GM12878 (cell line): ENCODE results near the gene CDC6. TPM values are rescaled to one million over a fixed set of nuclear protein-coding genes. Genes with fewer than 3 reads are reported as not detected.

Experiments used
- ATF7 ChIP-seq: fragments of 450-650 bp; IDR thresholded peaks from 2 replicates; pipeline ENCODE4 v1.6.1; 2016; ENCODE audit warnings: low read depth, mild to moderate bottlenecking
- BCL11A ChIP-seq: IDR thresholded peaks from 2 replicates; pipeline ENCODE4 v1.6.1; 2011; ENCODE audit warnings: low read depth, low read length
- BHLHE40 ChIP-seq, 2 experiments: fragments of 450-650 bp in 1 of 2; IDR thresholded peaks; 2 replicates each; pipeline ENCODE4 v1.6.1; 2011 to 2017; ENCODE audit warnings: low read depth in 2 of 2, borderline replicate concordance in 1 of 2, improper control_type of control experiment in 1 of 2, low read length in 1 of 2, mild to moderate bottlenecking in 1 of 2
- BMI1 ChIP-seq: fragments of 450-650 bp; IDR thresholded peaks from 2 replicates; pipeline ENCODE4 v1.6.1; 2016; ENCODE audit warnings: mild to moderate bottlenecking, moderate library complexity, borderline replicate concordance
- CBFB ChIP-seq: IDR thresholded peaks from 2 replicates; pipeline ENCODE4 v1.6.1; 2016; ENCODE audit warnings: antibody characterized with exemption, low read depth
- DPF2 ChIP-seq: fragments of 450-650 bp; IDR thresholded peaks from 2 replicates; pipeline ENCODE4 v1.6.1; 2017; ENCODE audit warnings: mild to moderate bottlenecking
- ELK1 ChIP-seq: IDR thresholded peaks from 2 replicates; pipeline ENCODE4 v1.6.1; 2012; ENCODE audit warnings: low read depth, low read length, improper control_type of control experiment
- ESRRA ChIP-seq: IDR thresholded peaks from 2 replicates; pipeline ENCODE4 v1.6.1; 2012; ENCODE audit warnings: mild to moderate bottlenecking, low read length, improper control_type of control experiment
- ETV6 ChIP-seq, 2 experiments: fragments of 450-650 bp in 1 of 2; IDR thresholded peaks in 1 of 2; conservative IDR thresholded peaks in 1 of 2; 2 replicates each; pipeline ENCODE4 v1.6.1; 2014; ENCODE audit warnings: antibody characterized with exemption in 1 of 2, borderline replicate concordance in 1 of 2, low read depth in 1 of 2, mild to moderate bottlenecking in 1 of 2, moderate library complexity in 1 of 2
- EZH2 ChIP-seq: IDR thresholded peaks from 2 replicates; pipeline ENCODE4 v1.6.1; 2012; ENCODE audit warnings: low read depth, mild to moderate bottlenecking, control low read depth, inconsistent platforms, low read length, borderline replicate concordance; ENCODE audit not compliant: control insufficient read depth
- IKZF1 ChIP-seq: fragments of 450-650 bp; conservative IDR thresholded peaks from 2 replicates; pipeline ENCODE4 v1.6.1; 2017; ENCODE audit warnings: antibody characterized with exemption, mild to moderate bottlenecking
- IKZF2 ChIP-seq, 2 experiments: fragments of 450-650 bp; IDR thresholded peaks; 2 replicates each; pipeline ENCODE4 v1.6.1; 2017; ENCODE audit warnings: mild to moderate bottlenecking in 2 of 2, moderate library complexity in 2 of 2
- IRF4 ChIP-seq: IDR thresholded peaks from 2 replicates; pipeline ENCODE4 v1.6.1; 2011; ENCODE audit warnings: low read depth, low read length
- JUNB ChIP-seq: IDR thresholded peaks from 2 replicates; pipeline ENCODE4 v1.6.1; 2016; ENCODE audit warnings: antibody characterized with exemption, mild to moderate bottlenecking
- MLLT1 ChIP-seq: fragments of 450-650 bp; IDR thresholded peaks from 2 replicates; pipeline ENCODE4 v1.6.1; 2016; ENCODE audit warnings: mild to moderate bottlenecking
- MTA2 ChIP-seq: fragments of 450-650 bp; IDR thresholded peaks from 2 replicates; pipeline ENCODE4 v1.6.1; 2016; ENCODE audit warnings: low read depth, mild to moderate bottlenecking, moderate library complexity
- NFYB ChIP-seq: IDR thresholded peaks from 2 replicates; pipeline ENCODE4 v1.6.1; 2011; ENCODE audit warnings: low read depth, mild to moderate bottlenecking, low read length, improper control_type of control experiment, moderate library complexity; ENCODE audit not compliant: insufficient read depth
- NR2C1 ChIP-seq: fragments of 450-650 bp; IDR thresholded peaks from 2 replicates; pipeline ENCODE4 v1.6.1; 2017; ENCODE audit warnings: antibody characterized with exemption, mild to moderate bottlenecking, moderate library complexity
- NR2C2 ChIP-seq: IDR thresholded peaks from 2 replicates; pipeline ENCODE4 v1.6.1; 2011; ENCODE audit warnings: borderline replicate concordance, low read depth; ENCODE audit not compliant: control insufficient read depth, insufficient read length
- PAX5 ChIP-seq: IDR thresholded peaks from 2 replicates; pipeline ENCODE4 v1.6.1; 2011; ENCODE audit warnings: low read depth, low read length, borderline replicate concordance
- PAX8 ChIP-seq: fragments of 450-650 bp; IDR thresholded peaks from 2 replicates; pipeline ENCODE4 v1.6.1; 2017; ENCODE audit warnings: mild to moderate bottlenecking, moderate library complexity
- PML ChIP-seq: IDR thresholded peaks from 2 replicates; pipeline ENCODE4 v1.6.1; 2012; ENCODE audit warnings: low read length, inconsistent platforms
- POLR2AphosphoS5 ChIP-seq: IDR thresholded peaks from 2 replicates; pipeline ENCODE4 v1.6.1; 2011; ENCODE audit warnings: mild to moderate bottlenecking, low read length, inconsistent platforms
- RAD51 ChIP-seq: fragments of 450-650 bp; IDR thresholded peaks from 2 replicates; pipeline ENCODE4 v1.6.1; 2016; ENCODE audit warnings: moderate library complexity, mild to moderate bottlenecking, inconsistent platforms
- RCOR1 ChIP-seq: conservative IDR thresholded peaks from 2 replicates; pipeline ENCODE4 v1.6.1; 2012; ENCODE audit warnings: low read depth, low read length, improper control_type of control experiment
- RELA ChIP-seq: fragments of 450-650 bp; IDR thresholded peaks from 2 replicates; pipeline ENCODE4 v1.8.0; 2014; ENCODE audit warnings: borderline replicate concordance; ENCODE audit not compliant: partially characterized antibody
- SP1 ChIP-seq: IDR thresholded peaks from one replicate; pipeline ENCODE4 v1.6.1; 2011; ENCODE audit warnings: low read depth, low read length
- SREBF2 ChIP-seq: IDR thresholded peaks from 2 replicates; pipeline ENCODE4 v1.6.1; 2012; ENCODE audit warnings: mild to moderate bottlenecking, low read length
- TAF1 ChIP-seq: IDR thresholded peaks from 2 replicates; pipeline ENCODE4 v1.6.1; 2011; ENCODE audit warnings: mild to moderate bottlenecking, low read depth, low read length, borderline replicate concordance
- TCF3 ChIP-seq: IDR thresholded peaks from 2 replicates; pipeline ENCODE4 v1.6.1; 2012; ENCODE audit warnings: low read depth, mild to moderate bottlenecking, low read length, borderline replicate concordance; ENCODE audit not compliant: insufficient read depth
- ZNF274 ChIP-seq: IDR thresholded peaks from one replicate; pipeline ENCODE4 v1.8.0; 2011; ENCODE audit not compliant: insufficient read length, insufficient read depth
- ZSCAN29 ChIP-seq: fragments of 450-650 bp; IDR thresholded peaks from 2 replicates; pipeline ENCODE4 v1.6.1; 2017; ENCODE audit warnings: mild to moderate bottlenecking, moderate library complexity
- polyA plus RNA-seq, 11 experiments: library from polyadenylated mRNA; depleted of rRNA in 4 of 11; unstranded in 6 of 11; stranded (reverse) in 5 of 11; fragments of >200 nt; fragmentation: Nextera tagmentation in 4 of 11; fragmentation: Illumina TruSeq in 1 of 11; extraction: Ambion mirVana in 4 of 11; extraction: Trizol in 1 of 11; gene quantifications; 1 replicate in 1 of 11; 2 replicates in 10 of 11; pipeline versions ENCODE4 v1.2.1 to v1.2.3, GENCODE V29; 2011 to 2016; ENCODE audit warnings: inconsistent platforms in 2 of 11, missing spikeins in 2 of 11, low read depth in 1 of 11
- total RNA-seq, 4 experiments: library from RNA; depleted of rRNA in 3 of 4; stranded (reverse); fragments of >200 nt in 3 of 4; fragmentation: Illumina TruSeq in 1 of 4; extraction: Trizol in 1 of 4; gene quantifications; 2 replicates each; pipeline versions ENCODE4 v1.2.1 to v1.2.3, GENCODE V29; 2013 to 2021
- TF ChIP-seq, protein P1 (sequence below): fragments of 450-650 bp; IDR thresholded peaks from 2 replicates; pipeline ENCODE4 v1.6.1; 2016; ENCODE audit warnings: mild to moderate bottlenecking

The CDC6 gene
- total and polyA plus RNA-seq, 10 of the 15 experiments (the other 5 are each of a cell fraction or from before 2014, with no cell fraction given): 13.3 to 60.9 (median 47.6) TPM

DNA sequence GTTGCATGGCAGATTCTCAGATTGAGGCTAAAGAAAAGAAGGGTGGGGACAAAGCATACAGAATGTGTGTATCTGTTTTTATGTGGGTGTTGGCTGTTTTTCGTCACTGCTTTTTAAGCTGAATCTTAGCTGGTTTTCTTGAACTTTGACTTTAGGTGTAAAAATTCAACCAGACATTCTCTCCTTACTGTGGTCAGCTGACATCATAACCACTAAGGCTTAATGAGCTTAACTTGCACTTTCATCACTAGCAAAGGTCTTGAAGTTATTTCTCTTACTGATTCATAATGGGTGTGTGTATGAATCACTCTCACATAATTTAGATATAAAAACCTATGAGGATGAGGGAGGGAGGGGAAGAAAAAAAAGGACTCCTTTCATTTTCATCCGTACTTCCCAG is 4.0 kb upstream of the CDC6 start (continued):
- TF ChIP-seq NR2C1 (peak; percentile 80), PAX8 (no peak), RCOR1 (no peak), SP1 (no peak), ATF7 (peak; percentile 92), TCF3 (no peak), BHLHE40 (IDR thresholded peaks at IDR 0.05; ENCODE audit: borderline replicate concordance in 1 of 2, low read depth in 2 of 2, low read length in 1 of 2) (peak in 1 of 2 experiments; percentile 44; a peak in 2 of 4 replicates), MTA2 (peak; percentile 92), JUNB (peak; percentile 58), NR2C2 (no peak), IRF4 (no peak), PML (no peak), TAF1 (no peak), CBFB (no peak), BCL11A (peak; percentile 72; the same call in 1 of the 2 replicates), POLR2AphosphoS5 (no peak), ZSCAN29 (no peak), SREBF2 (no peak), IKZF2 (IDR thresholded peaks at IDR 0.05) (peak in 1 of 2 experiments; percentile 25; a peak in 2 of 4 replicates), ZNF274 (no peak), IKZF1 (0 out of 2 replicates have a peak, but pooled peaks have one; percentile 30), DPF2 (peak; percentile 53; the same call in 1 of the 2 replicates), BMI1 (no peak), RELA (no peak), RAD51 (peak; percentile 76), NFYB (no peak), EZH2 (no peak), MLLT1 (no peak), ESRRA (no peak), ELK1 (no peak), ETV6 (conservative IDR thresholded peaks at IDR 0.05 in 1 of 2, IDR thresholded peaks at IDR 0.05 in 1 of 2; ENCODE audit: borderline replicate concordance in 1 of 2, low read depth in 1 of 2) (no peak), PAX5 (no peak)
- TF ChIP-seq, protein P1, sequence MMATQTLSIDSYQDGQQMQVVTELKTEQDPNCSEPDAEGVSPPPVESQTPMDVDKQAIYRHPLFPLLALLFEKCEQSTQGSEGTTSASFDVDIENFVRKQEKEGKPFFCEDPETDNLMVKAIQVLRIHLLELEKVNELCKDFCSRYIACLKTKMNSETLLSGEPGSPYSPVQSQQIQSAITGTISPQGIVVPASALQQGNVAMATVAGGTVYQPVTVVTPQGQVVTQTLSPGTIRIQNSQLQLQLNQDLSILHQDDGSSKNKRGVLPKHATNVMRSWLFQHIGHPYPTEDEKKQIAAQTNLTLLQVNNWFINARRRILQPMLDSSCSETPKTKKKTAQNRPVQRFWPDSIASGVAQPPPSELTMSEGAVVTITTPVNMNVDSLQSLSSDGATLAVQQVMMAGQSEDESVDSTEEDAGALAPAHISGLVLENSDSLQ: no peak
